GM18526 (cell line): ENCODE measurements around the gene SPATA45.

ENCODE experiments used
- POLR2A ChIP-seq: IDR thresholded peaks from 3 replicates; pipeline ENCODE4 v1.6.1; 2011; ENCODE audit not compliant: insufficient read length; ENCODE audit errors: extremely low read depth

The SPATA45 gene

DNA sequence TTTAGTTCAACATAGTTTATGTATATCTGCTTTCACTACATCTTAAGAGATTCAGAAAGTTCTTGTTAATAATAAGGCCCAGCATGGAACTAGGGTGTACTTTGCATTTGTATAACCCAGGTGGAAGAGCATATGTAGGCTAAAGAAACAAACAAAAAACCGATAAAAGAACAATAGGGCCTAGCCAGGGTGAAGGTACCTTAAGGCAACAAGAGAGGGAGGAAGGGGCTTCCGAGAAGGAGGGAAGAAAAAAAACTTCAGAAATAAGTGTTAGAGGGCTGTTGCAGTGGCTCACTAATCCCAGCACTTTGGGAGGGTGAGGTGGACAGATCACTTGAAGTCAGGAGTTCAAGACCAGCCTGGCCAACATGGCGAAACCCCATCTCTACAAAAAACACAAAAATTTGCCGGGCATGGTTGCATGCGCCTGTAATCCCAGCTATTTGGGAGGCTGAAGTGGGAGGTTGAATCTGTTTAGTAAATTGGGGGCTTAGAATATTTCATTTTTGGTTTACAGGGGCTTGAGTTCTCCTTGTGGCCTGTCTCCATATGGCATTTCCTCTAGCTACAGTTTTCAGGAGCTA, 4.7 kb upstream of the SPATA45 start:
- TF ChIP-seq POLR2A = no peak

- no peak for TF ChIP-seq POLR2A
These were observed 9.3 kb downstream of the SPATA45 start for GRCh38 chr1:212838145-212838544.

DNA sequence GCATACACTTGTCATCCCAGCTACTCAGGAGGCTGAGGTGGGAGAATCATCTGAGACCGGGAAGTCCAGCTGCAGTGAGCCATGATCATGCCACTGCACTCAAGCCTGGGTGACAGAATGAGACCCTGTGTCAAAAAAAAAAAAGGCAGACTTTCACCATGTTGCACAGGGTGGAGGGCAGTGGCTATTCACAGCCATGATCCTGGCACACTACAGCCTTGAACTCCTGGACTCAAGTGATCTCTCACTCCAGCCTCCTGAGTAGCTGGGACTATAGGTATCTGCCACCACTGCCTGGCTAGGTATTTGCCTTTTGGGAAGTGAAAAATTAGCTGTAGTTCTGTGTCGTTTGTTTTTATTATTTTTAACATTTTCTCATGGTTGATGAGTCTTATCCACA, 19.1 kb downstream of the SPATA45 start:
- no peak for TF ChIP-seq POLR2A

- TF ChIP-seq POLR2A = no peak
These were observed 19.6 kb downstream of the SPATA45 start for GRCh38 chr1:212827831-212828278.

GRCh38 chr1:212827171-212827776, 20.2 kb downstream of the SPATA45 start:
- no peak for TF ChIP-seq POLR2A

- no peak for TF ChIP-seq POLR2A
These were observed 21.5 kb downstream of the SPATA45 start for GRCh38 chr1:212825798-212826452.

DNA sequence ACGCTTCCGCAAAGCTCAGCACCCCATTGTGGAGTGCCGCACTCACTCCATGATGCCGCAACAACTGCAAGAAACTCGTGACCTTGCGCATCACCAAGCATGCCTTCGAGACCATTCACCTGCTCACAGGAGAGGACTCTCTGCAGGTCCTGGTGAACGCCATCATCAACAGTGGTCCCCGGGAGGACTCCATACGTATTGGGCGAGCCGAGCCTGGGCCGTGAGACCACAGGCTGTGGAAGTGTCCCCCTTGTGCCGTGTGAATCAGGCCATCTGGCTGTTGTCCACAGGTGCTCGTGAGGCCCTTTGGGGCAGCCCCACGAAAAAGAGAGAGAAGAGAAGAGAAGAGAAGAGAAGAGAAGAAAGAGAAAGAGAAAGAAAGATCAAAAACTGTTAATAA, 23.2 kb downstream of the SPATA45 start:
- TF ChIP-seq POLR2A = no peak

DNA sequence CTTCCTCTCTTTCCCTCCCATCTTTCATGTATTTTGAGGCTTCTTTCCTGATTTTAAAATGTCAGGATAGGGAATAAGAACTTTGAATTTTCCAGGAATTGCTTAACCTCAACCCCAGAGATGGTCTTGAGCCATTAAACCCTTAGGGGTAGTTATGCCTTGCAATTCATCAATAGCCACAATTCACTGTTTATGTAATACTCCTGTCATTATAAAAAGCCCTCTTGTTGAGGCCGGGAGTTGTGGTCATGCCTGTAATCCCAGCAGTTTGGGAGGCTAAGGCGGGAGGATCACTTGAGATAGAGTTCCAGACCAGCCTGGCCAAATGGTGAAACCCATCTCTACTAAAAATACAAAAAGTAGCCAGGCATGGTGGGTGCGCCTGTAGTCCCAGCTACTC, 24.5 kb downstream of the SPATA45 start:
- no peak for TF ChIP-seq POLR2A

DNA sequence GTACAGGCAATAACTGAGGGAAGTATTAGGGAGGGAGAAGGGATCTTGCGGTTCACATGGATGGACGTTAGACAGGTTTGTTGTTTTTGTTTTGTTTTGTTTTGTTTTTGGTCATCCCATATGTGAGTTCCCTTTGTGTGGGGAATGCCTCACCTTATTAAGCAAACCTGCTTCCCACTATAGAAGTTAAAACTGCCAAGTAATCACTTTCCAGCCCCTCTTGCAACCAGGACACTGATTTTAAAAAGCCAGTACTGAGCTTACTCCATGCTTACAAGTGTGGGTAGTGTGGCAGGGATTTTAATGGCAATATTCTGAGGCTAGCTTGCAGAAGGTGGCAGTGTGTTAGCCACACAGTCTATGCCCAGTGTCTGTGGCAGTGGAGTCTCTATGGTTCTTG, 26.5 kb downstream of the SPATA45 start:
- TF ChIP-seq POLR2A = no peak

- TF ChIP-seq POLR2A = no peak
These were observed 27.7 kb downstream of the SPATA45 start for GRCh38 chr1:212819726-212820125.

DNA sequence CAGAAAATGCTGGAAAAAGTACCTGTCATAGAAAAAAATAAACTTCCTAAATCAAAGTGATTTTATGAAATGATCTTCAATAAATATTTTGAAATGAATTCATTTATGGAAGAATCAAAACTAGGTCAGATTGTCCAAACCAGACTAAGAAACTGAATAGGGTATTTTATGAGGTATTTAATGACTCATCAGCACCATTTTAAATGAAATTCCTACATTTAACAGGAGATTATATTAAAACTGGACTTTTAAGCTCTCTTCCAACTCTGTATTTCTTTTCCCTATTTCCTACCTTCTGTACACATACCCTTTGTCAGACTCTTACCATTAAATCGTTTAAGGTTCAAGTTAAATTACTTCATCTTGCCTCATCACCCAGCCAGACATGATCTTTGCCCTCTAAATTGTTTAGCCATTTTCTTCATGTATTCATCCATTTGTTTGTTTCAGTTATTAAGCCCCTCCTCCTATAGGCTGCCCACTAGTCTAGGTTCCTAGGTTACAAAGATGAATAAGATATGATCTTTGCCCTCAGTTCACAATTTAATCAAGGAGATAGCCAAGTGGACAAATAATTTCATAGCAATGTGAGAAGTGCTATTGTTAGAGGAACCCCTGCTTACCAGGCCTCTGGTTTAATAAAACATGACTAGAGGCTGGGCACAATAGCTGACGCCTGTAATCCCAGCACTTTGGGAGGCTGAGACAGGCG, 30.7 kb downstream of the SPATA45 start:
- no peak for TF ChIP-seq POLR2A

DNA sequence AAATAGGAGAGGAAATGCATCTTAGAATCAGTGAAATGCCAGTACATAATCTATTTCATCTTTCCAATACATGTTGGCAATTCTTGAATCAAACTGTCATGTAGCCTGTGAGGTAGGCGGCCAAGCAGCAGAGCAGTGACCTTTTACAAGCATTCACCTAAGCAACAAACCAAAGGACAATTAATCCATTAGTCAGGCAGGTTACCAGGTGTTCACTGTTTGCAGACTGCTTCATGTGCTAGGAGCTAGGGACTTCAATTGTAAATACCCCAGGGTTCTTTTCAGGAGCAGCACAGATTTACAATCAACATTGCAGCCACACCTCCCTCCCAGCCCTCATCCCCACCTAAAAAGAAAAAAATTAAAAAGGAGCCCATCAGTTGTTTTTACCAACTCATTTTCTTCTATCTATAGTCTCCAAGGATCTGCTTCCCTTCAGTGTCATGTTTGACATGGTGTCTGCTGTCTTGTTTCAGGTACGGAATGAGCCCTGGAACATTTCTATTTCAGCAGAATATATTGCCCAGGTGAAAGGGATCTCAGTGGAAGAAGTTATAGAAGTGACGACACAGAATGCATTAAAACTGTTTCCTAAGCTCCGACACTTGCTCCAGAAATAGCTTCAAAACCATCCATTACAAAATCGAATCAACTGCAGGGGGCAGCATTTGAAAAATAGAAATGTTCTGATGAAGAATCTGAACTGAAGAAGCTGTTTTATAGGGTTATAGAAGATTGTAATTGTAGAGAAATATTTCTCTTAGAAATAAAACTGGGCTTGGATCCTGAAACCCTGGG, 32.7 kb downstream of the SPATA45 start:
- TF ChIP-seq POLR2A = no peak

GRCh38 chr1:212805767-212806166, 41.7 kb downstream of the SPATA45 start:
- TF ChIP-seq POLR2A = no peak

DNA sequence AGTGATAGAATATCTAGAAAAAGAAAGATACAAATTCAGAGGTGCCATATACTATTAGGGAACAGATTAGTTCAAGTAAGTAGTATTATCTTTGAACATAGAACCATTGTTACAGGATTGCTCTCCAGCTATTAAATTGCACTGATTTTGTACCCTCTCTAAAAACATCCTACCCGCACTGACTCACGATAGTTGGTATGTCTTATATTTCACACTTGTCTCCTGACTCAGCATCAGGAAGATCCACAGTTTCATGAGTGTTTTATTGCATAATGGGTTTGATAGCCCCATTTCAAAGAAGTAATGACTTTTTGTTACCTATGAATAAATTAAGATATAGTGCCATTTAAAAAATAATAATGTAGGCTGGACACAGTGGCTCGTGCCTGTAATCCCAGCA, 49.8 kb downstream of the SPATA45 start:
- TF ChIP-seq POLR2A = no peak

DNA sequence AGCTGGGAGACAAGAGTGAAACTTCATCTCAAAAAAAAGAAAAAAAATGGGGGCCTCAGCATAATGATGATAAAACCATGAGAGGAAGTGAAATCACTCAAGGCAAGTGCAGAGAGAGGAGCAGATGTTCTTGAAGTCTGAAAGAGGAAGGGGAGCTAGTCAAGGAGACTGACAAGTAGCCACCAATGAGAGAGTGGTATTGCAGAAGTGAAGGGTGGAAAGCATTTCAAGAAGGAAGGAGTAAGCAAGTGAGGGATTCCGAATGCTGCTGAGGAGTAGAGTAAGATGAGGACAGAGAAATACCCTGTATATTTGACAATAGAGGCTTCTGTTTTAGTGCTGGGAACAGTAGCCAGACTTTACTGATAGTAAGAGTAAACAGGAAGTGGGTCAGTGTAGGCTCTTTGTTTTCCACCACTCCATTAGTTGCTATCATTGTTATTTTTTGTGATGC, 52.9 kb downstream of the SPATA45 start:
- no peak for TF ChIP-seq POLR2A
